Fibroblast of lung (primary cell): ENCODE measurements around the gene GPC5. TPM values are rescaled to one million over a fixed set of nuclear protein-coding genes. Genes with fewer than 3 reads are reported as not detected.

Experiments used
- DNase-seq, 2 donors: peaks; one replicate each; pipeline versions ENCODE4 v3.0.0 to v3.0.0-alpha.2; 2010; ENCODE audit warnings: low read depth in 2 of 2
- H2AFZ ChIP-seq: 2 replicates; pipeline ENCODE4 v1.5.1; 2012; ENCODE audit warnings: low read length, control low read depth, inconsistent platforms
- H3K27ac ChIP-seq: 2 replicates; pipeline ENCODE4 v1.5.1; 2011; ENCODE audit warnings: low read length, control low read depth; ENCODE audit not compliant: insufficient read depth
- H3K27me3 ChIP-seq: 2 replicates; pipeline ENCODE4 v1.5.1; 2011; ENCODE audit warnings: mild to moderate bottlenecking, low read length; ENCODE audit not compliant: control insufficient read depth, insufficient read depth
- H3K36me3 ChIP-seq: 2 replicates; pipeline ENCODE4 v1.5.1; 2011; ENCODE audit warnings: low read length; ENCODE audit not compliant: control insufficient read depth, insufficient read depth
- H3K4me1 ChIP-seq: 2 replicates; pipeline ENCODE4 v1.5.1; 2011; ENCODE audit warnings: low read length; ENCODE audit not compliant: control insufficient read depth, insufficient read depth; ENCODE audit errors: extremely low read depth
- H3K4me2 ChIP-seq: 2 replicates; pipeline ENCODE4 v1.5.1; 2011; ENCODE audit warnings: low read length, control low read depth; ENCODE audit not compliant: insufficient read depth; ENCODE audit errors: extremely low read depth
- H3K4me3 ChIP-seq, 4 experiments: fragments of 200-600 bp in 1 of 4; sonication (generic) in 1 of 4; replicated peaks in 1 of 4; 2 replicates each; pipeline ENCODE4 v1.5.1; 2011 to 2016; ENCODE audit warnings: low read length in 4 of 4, low read depth in 3 of 4, mild to moderate bottlenecking in 3 of 4, control low read depth in 2 of 4, inconsistent platforms in 1 of 4, mixed read lengths in 1 of 4; ENCODE audit not compliant: insufficient read depth in 1 of 4; ENCODE audit errors: control extremely low read depth in 1 of 4
- H3K79me2 ChIP-seq: 2 replicates; pipeline ENCODE4 v1.5.1; 2012; ENCODE audit warnings: mild to moderate bottlenecking, low read length, inconsistent platforms; ENCODE audit not compliant: control insufficient read depth, insufficient read depth
- H3K9ac ChIP-seq: 2 replicates; pipeline ENCODE4 v1.5.1; 2011; ENCODE audit warnings: mild to moderate bottlenecking, low read length, control low read depth; ENCODE audit not compliant: insufficient read depth
- H3K9me3 ChIP-seq: 2 replicates; pipeline ENCODE4 v1.5.1; 2012; ENCODE audit warnings: low read depth, low read length; ENCODE audit not compliant: control insufficient read depth, insufficient read depth
- H4K20me1 ChIP-seq: 2 replicates; pipeline ENCODE4 v1.5.1; 2011; ENCODE audit warnings: low read length; ENCODE audit not compliant: control insufficient read depth, insufficient read depth; ENCODE audit errors: extremely low read depth
- CTCF ChIP-seq, 2 donors: IDR thresholded peaks in 1 of 2; conservative IDR thresholded peaks in 1 of 2; 1 replicate in 1 of 2; 2 replicates in 1 of 2; pipeline ENCODE4 v1.5.1; 2011 to 2012; ENCODE audit warnings: low read length in 2 of 2, control low read depth in 1 of 2, inconsistent platforms in 1 of 2, low read depth in 1 of 2, mild to moderate bottlenecking in 1 of 2
- EZH2 ChIP-seq: IDR thresholded peaks from 2 replicates; pipeline ENCODE4 v1.5.1; 2012; ENCODE audit warnings: low read length, control low read depth, mild to moderate bottlenecking; ENCODE audit errors: missing control alignments
- polyA plus RNA-seq, 2 donors: library from polyadenylated mRNA; depleted of rRNA in 1 of 2; stranded (reverse) in 1 of 2; unstranded in 1 of 2; fragments of >200 nt; gene quantifications; 2 replicates each; pipeline ENCODE4 v1.2.1, GENCODE V29; 2011 to 2012; ENCODE audit warnings: missing spikeins in 1 of 2
- total RNA-seq: library from RNA; depleted of rRNA; stranded (reverse); fragments of >200 nt; gene quantifications from 2 replicates; pipeline ENCODE4 v1.2.1, GENCODE V29; 2014

GPC5 gene
- total and polyA plus RNA-seq, 2 donors (not counting 1 experiment from before 2014, with no cell fraction given), result 0.17 TPM; not detected in 1

GRCh38 chr13:92572190-92572589 lies 1173.8 kb downstream of the GPC5 start:
- DNase-seq, result no peak
- no peak for TF ChIP-seq EZH2
- TF ChIP-seq CTCF (conservative IDR thresholded peaks at IDR 0.05 in 1 of 2, IDR thresholded peaks at IDR 0.05 in 1 of 2; ENCODE audit: low read depth in 1 of 2, low read length in 2 of 2), result no peak
- H3K9me3 ChIP-seq, result no peaks in the 10 kb centered on the region

GRCh38 chr13:92573467-92574057 lies 1175.1 kb downstream of the GPC5 start:
- no peak overlapping the region for H3K4me2 ChIP-seq
- TF ChIP-seq EZH2, result no peak
- peak in 1 of 2 donors; percentile 20 for TF ChIP-seq CTCF (conservative IDR thresholded peaks at IDR 0.05 in 1 of 2, IDR thresholded peaks at IDR 0.05 in 1 of 2; ENCODE audit: low read depth in 1 of 2, low read length in 2 of 2)
- no peak overlapping the region for H3K4me3 ChIP-seq
- H3K36me3 ChIP-seq, result no peaks in the 10 kb centered on the region
- DNase-seq, result peak; percentile 20 to 33
- no peak overlapping the region for H3K9ac ChIP-seq
- H3K9me3 ChIP-seq, result no peaks in the 10 kb centered on the region
- no peaks in the 10 kb centered on the region for H4K20me1 ChIP-seq
- H3K79me2 ChIP-seq, result no peaks in the 10 kb centered on the region
- no peaks in the 10 kb centered on the region for H3K27me3 ChIP-seq
- H2AFZ ChIP-seq, result no peak overlapping the region
- H3K4me1 ChIP-seq, result no peaks in the 10 kb centered on the region
- H3K27ac ChIP-seq, result no peak overlapping the region

More at GRCh38 chr13:92572190-92572589, 1173.8 kb downstream of the GPC5 start:
- Histone ChIP-seq H3K27me3 (no peaks in the 10 kb centered on the region), H4K20me1 (no peaks in the 10 kb centered on the region), H3K79me2 (no peaks in the 10 kb centered on the region), H3K4me3 (no peak overlapping the region), H3K4me1 (no peaks in the 10 kb centered on the region), H3K9ac (no peak overlapping the region), H3K27ac (no peak overlapping the region), H3K4me2 (no peak overlapping the region), H3K36me3 (no peaks in the 10 kb centered on the region), H2AFZ (no peak overlapping the region)

- no peaks in the 10 kb centered on the region for H3K4me1 ChIP-seq
- H2AFZ ChIP-seq, result no peak overlapping the region
- no peaks in the 10 kb centered on the region for H3K36me3 ChIP-seq
- no peaks in the 10 kb centered on the region for H4K20me1 ChIP-seq
- H3K79me2 ChIP-seq, result no peaks in the 10 kb centered on the region
- no peak for TF ChIP-seq EZH2
- no peak for TF ChIP-seq CTCF (conservative IDR thresholded peaks at IDR 0.05 in 1 of 2, IDR thresholded peaks at IDR 0.05 in 1 of 2; ENCODE audit: low read depth in 1 of 2, low read length in 2 of 2)
- no peak overlapping the region for H3K27ac ChIP-seq
- no peak overlapping the region for H3K4me2 ChIP-seq
- H3K27me3 ChIP-seq, result no peaks in the 10 kb centered on the region
- peak in 1 of 2 donors; percentile 9 for DNase-seq
- no peaks in the 10 kb centered on the region for H3K9me3 ChIP-seq
- no peak overlapping the region for H3K9ac ChIP-seq
- H3K4me3 ChIP-seq, result no peak overlapping the region
Observed at GRCh38 chr13:92574499-92574898, 1176.1 kb downstream of the GPC5 start.
